ENCODE measurements around the gene UBN1.

UBN1 gene

DNA sequence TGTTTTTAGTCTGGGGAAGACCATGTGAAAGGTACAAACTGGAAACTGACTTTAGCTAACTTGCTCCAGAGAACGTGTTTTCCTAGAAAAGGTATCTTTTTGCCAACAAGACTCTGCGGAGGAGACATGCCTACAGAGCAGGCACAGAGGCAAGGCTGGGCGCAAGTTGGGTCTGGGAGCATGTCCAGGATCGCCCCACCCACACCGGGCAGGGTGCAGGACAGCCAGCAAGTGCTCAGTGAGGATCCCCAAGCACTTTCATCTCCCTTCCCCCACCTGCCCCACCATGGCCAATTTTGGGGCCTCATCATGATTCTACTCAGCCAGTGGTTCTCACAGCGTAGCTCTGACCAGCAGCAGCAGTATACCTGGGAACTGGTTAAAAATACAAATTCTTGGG is 26.6 kb upstream of the UBN1 start:
- ATAC-seq, result no peak
- no peak for TF ChIP-seq TCF4 (CRISPR knock-in tag; IDR thresholded peaks at IDR 0.05; ENCODE audit: borderline replicate concordance)
- TF ChIP-seq, protein P1, sequence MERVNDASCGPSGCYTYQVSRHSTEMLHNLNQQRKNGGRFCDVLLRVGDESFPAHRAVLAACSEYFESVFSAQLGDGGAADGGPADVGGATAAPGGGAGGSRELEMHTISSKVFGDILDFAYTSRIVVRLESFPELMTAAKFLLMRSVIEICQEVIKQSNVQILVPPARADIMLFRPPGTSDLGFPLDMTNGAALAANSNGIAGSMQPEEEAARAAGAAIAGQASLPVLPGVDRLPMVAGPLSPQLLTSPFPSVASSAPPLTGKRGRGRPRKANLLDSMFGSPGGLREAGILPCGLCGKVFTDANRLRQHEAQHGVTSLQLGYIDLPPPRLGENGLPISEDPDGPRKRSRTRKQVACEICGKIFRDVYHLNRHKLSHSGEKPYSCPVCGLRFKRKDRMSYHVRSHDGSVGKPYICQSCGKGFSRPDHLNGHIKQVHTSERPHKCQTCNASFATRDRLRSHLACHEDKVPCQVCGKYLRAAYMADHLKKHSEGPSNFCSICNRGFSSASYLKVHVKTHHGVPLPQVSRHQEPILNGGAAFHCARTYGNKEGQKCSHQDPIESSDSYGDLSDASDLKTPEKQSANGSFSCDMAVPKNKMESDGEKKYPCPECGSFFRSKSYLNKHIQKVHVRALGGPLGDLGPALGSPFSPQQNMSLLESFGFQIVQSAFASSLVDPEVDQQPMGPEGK (CRISPR knock-in tag; IDR thresholded peaks at IDR 0.05; ENCODE audit: borderline replicate concordance), result no peak
- no peak for TF ChIP-seq TOX (CRISPR knock-in tag; IDR thresholded peaks at IDR 0.05; ENCODE audit: borderline replicate concordance)
- no peak for TF ChIP-seq SNAI2 (CRISPR knock-in tag; IDR thresholded peaks at IDR 0.05)

DNA sequence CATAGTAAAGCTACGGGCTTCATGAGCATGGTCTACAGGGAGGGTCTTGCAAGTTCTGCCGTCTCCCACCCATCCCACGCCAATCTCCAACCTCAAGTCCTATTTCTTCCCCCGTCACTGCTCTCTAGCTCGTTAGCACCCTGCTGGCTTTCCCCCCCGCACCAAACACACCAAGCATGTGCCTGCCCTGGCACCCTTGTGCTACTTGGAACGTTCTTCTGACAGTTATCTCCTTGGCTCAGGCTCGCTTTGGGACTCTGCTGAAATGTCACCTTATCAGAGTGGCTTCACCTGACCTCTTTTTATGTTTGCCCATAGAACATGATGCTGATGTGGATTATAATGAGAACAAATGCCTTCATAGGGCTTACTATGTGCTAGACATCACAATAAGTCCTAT is 22.1 kb upstream of the UBN1 start:
- ATAC-seq, result no peak
- no peak for TF ChIP-seq TCF4 (CRISPR knock-in tag; IDR thresholded peaks at IDR 0.05; ENCODE audit: borderline replicate concordance)

DNA sequence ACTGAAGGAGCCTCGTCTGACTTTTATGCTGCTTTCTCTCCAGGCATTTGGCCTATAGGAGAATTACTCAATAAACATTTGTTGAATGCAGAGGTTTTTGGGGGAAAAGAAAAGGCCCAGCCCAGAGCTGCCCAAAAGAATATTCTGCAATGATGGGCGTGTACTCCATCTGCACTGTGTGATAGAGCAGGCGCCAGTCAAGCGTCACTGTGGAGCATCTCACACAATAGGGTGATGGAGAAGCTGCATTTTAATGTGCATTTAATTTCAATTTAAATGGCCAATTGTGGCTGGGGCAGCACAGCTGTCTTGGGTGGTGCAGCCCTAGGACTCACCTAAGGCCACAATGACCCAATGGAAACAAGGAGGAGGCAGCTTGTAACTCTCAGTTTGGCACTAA is 20.8 kb upstream of the UBN1 start:
- TF ChIP-seq, protein P1 (CRISPR knock-in tag; IDR thresholded peaks at IDR 0.05; ENCODE audit: borderline replicate concordance), result no peak
- no peak for TF ChIP-seq ZNF70 (CRISPR knock-in tag; IDR thresholded peaks at IDR 0.05)
- no peak for TF ChIP-seq GLIS3 (CRISPR knock-in tag; IDR thresholded peaks at IDR 0.05)
- no peak for TF ChIP-seq ARNTL (CRISPR knock-in tag; IDR thresholded peaks at IDR 0.05; ENCODE audit: borderline replicate concordance, low read depth)
- TF ChIP-seq ZFP3 (CRISPR knock-in tag; IDR thresholded peaks at IDR 0.05), result no peak
- TF ChIP-seq, protein P2, sequence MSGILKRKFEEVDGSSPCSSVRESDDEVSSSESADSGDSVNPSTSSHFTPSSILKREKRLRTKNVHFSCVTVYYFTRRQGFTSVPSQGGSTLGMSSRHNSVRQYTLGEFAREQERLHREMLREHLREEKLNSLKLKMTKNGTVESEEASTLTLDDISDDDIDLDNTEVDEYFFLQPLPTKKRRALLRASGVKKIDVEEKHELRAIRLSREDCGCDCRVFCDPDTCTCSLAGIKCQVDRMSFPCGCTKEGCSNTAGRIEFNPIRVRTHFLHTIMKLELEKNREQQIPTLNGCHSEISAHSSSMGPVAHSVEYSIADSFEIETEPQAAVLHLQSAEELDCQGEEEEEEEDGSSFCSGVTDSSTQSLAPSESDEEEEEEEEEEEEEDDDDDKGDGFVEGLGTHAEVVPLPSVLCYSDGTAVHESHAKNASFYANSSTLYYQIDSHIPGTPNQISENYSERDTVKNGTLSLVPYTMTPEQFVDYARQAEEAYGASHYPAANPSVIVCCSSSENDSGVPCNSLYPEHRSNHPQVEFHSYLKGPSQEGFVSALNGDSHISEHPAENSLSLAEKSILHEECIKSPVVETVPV (CRISPR knock-in tag; IDR thresholded peaks at IDR 0.05), result no peak
- TF ChIP-seq TCF4 (CRISPR knock-in tag; IDR thresholded peaks at IDR 0.05; ENCODE audit: borderline replicate concordance), result no peak
- TF ChIP-seq ISL1 (CRISPR knock-in tag; IDR thresholded peaks at IDR 0.05), result no peak
- TF ChIP-seq ZFP30 (CRISPR knock-in tag; IDR thresholded peaks at IDR 0.05), result no peak
- TF ChIP-seq, protein P3, sequence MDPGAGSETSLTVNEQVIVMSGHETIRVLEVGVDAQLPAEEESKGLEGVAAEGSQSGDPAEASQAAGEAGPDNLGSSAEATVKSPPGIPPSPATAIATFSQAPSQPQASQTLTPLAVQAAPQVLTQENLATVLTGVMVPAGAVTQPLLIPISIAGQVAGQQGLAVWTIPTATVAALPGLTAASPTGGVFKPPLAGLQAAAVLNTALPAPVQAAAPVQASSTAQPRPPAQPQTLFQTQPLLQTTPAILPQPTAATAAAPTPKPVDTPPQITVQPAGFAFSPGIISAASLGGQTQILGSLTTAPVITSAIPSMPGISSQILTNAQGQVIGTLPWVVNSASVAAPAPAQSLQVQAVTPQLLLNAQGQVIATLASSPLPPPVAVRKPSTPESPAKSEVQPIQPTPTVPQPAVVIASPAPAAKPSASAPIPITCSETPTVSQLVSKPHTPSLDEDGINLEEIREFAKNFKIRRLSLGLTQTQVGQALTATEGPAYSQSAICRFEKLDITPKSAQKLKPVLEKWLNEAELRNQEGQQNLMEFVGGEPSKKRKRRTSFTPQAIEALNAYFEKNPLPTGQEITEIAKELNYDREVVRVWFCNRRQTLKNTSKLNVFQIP (CRISPR knock-in tag; IDR thresholded peaks at IDR 0.05; ENCODE audit: borderline replicate concordance, low read depth), result no peak
- no peak for TF ChIP-seq RARB (CRISPR knock-in tag; IDR thresholded peaks at IDR 0.05)
- TF ChIP-seq BACH2 (CRISPR knock-in tag; IDR thresholded peaks at IDR 0.05; ENCODE audit: borderline replicate concordance), result no peak
- TF ChIP-seq, protein P4, sequence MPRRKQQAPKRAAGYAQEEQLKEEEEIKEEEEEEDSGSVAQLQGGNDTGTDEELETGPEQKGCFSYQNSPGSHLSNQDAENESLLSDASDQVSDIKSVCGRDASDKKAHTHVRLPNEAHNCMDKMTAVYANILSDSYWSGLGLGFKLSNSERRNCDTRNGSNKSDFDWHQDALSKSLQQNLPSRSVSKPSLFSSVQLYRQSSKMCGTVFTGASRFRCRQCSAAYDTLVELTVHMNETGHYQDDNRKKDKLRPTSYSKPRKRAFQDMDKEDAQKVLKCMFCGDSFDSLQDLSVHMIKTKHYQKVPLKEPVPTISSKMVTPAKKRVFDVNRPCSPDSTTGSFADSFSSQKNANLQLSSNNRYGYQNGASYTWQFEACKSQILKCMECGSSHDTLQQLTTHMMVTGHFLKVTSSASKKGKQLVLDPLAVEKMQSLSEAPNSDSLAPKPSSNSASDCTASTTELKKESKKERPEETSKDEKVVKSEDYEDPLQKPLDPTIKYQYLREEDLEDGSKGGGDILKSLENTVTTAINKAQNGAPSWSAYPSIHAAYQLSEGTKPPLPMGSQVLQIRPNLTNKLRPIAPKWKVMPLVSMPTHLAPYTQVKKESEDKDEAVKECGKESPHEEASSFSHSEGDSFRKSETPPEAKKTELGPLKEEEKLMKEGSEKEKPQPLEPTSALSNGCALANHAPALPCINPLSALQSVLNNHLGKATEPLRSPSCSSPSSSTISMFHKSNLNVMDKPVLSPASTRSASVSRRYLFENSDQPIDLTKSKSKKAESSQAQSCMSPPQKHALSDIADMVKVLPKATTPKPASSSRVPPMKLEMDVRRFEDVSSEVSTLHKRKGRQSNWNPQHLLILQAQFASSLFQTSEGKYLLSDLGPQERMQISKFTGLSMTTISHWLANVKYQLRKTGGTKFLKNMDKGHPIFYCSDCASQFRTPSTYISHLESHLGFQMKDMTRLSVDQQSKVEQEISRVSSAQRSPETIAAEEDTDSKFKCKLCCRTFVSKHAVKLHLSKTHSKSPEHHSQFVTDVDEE (CRISPR knock-in tag; IDR thresholded peaks at IDR 0.05), result no peak
- no peak for TF ChIP-seq SNAI2 (CRISPR knock-in tag; IDR thresholded peaks at IDR 0.05)
- no peak for TF ChIP-seq ZC3H10 (CRISPR knock-in tag; IDR thresholded peaks at IDR 0.05)
- ATAC-seq, result no peak

DNA sequence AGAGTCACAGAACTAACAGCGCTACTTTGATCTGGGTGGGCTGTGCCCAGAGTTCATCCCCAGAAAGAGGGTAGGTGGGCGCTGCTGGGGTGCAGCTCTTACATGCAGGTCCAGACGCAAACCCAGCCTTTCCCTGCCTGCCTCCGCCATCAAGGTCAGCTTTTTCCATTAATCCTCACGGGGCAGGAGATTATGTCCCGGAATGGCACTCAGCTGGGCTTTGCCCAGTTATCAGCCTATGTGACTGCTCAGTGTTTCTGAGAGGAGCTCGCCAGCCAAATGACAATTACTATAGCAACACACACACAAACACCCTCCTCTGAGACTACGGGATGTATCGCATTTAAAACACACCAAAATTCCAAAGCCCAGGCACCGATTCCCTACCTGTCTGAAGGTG is 20.3 kb upstream of the UBN1 start:
- no peak for ATAC-seq
- TF ChIP-seq ZNF70 (CRISPR knock-in tag; IDR thresholded peaks at IDR 0.05) (no peak), BACH2 (CRISPR knock-in tag; IDR thresholded peaks at IDR 0.05; ENCODE audit: borderline replicate concordance) (no peak), CSDC2 (CRISPR knock-in tag; IDR thresholded peaks at IDR 0.05) (no peak), TOX (CRISPR knock-in tag; IDR thresholded peaks at IDR 0.05; ENCODE audit: borderline replicate concordance) (no peak)
- TF ChIP-seq, protein P1 (CRISPR knock-in tag; IDR thresholded peaks at IDR 0.05; ENCODE audit: borderline replicate concordance), result no peak
